Panc1 (cell line): ENCODE results near the gene OOEP. TPM values are rescaled to one million over a fixed set of nuclear protein-coding genes. Genes with fewer than 3 reads are reported as not detected.

Experiments
- ATAC-seq: fragments of 200-7000 bp; cut with Tn5 transposase; 2 replicates; pipeline ENCODE4 v1.9.1; 2020; ENCODE audit warnings: mild to moderate bottlenecking, moderate library complexity
- BruUV-seq: library from RNA; stranded (reverse); fragments of 400-500 nt; replicated peaks from 2 replicates; lab custom pipeline; 2021; lab: Mats Ljungman, UMichigan
- CTCF ChIA-PET: fragments of 300-600 bp; sonication (Branson Sonifier 250); formaldehyde crosslinking; loops from one replicate; lab custom pipeline; 2022; ENCODE audit warnings: antibody characterized with exemption; lab: Charles Lee
- POLR2A ChIA-PET: fragments of 300-600 bp; sonication (Branson Sonifier 250); formaldehyde crosslinking; loops from one replicate; lab custom pipeline; 2022; ENCODE audit warnings: antibody characterized with exemption; lab: Charles Lee
- DNase-seq: peaks from one replicate; pipeline ENCODE4 v3.0.0-alpha.2; 2010; ENCODE audit warnings: low read depth, low spot score
- H3K27ac ChIP-seq: 2 replicates; pipeline ENCODE4 v1.5.1; 2011; ENCODE audit warnings: mild to moderate bottlenecking, low read length, inconsistent platforms
- H3K27me3 ChIP-seq: fragments of 200-500 bp; sonication (Bioruptor generic); 2 replicates; pipeline ENCODE4 v1.6.0; 2014; ENCODE audit warnings: low read length, inconsistent platforms; ENCODE audit not compliant: control insufficient read depth, insufficient read depth
- H3K36me3 ChIP-seq: fragments of 200-500 bp; sonication (Bioruptor generic); 2 replicates; pipeline ENCODE4 v1.5.1; 2014; ENCODE audit warnings: inconsistent platforms, mild to moderate bottlenecking, low read length, moderate library complexity; ENCODE audit not compliant: control insufficient read depth, insufficient read depth
- H3K4me1 ChIP-seq: 2 replicates; pipeline ENCODE4 v1.5.1; 2011; ENCODE audit warnings: inconsistent platforms, mild to moderate bottlenecking, low read length, moderate library complexity; ENCODE audit not compliant: control insufficient read depth, insufficient read depth
- H3K4me3 ChIP-seq, 2 experiments: 2 replicates each; pipeline ENCODE4 v1.5.1; 2011 to 2012; ENCODE audit warnings: low read depth in 2 of 2, low read length in 2 of 2, mild to moderate bottlenecking in 2 of 2, inconsistent platforms in 1 of 2, moderate library complexity in 1 of 2
- H3K9me3 ChIP-seq: fragments of 200-500 bp; sonication (Bioruptor generic); 2 replicates; pipeline ENCODE4 v1.5.1; 2014; ENCODE audit warnings: low read depth, mild to moderate bottlenecking, inconsistent platforms, low read length, moderate library complexity; ENCODE audit not compliant: control insufficient read depth, insufficient read depth
- CTCF ChIP-seq: fragments of 450-650 bp; IDR thresholded peaks from 2 replicates; pipeline ENCODE4 v1.5.1; 2017; ENCODE audit warnings: mild to moderate bottlenecking
- POLR2AphosphoS5 ChIP-seq: IDR thresholded peaks from 2 replicates; pipeline ENCODE4 v1.6.1; 2012; ENCODE audit warnings: mild to moderate bottlenecking, low read depth, low read length, moderate library complexity
- REST ChIP-seq, 2 experiments: IDR thresholded peaks; 2 replicates each; pipeline ENCODE4 v1.6.1; 2011 to 2012; ENCODE audit warnings: low read depth in 2 of 2, control low read depth in 1 of 2, low read length in 1 of 2, mild to moderate bottlenecking in 1 of 2, moderate library complexity in 1 of 2; ENCODE audit not compliant: insufficient read depth in 1 of 2
- SIN3A ChIP-seq: IDR thresholded peaks from 2 replicates; pipeline ENCODE4 v1.6.1; 2012; ENCODE audit warnings: low read depth, mild to moderate bottlenecking, low read length, moderate library complexity, borderline replicate concordance; ENCODE audit not compliant: insufficient read depth
- TCF7L2 ChIP-seq: IDR thresholded peaks from 2 replicates; pipeline ENCODE4 v1.6.1; 2011; ENCODE audit warnings: mild to moderate bottlenecking, low read depth, low read length, inconsistent platforms
- in situ Hi-C: cut with HindIII; loops from 2 replicates; pipeline ENCODE4 v1.10.0; 2016; ENCODE audit warnings: low sequenced_read_pairs, low pct_unique_long_range_greater_than_20kb
- intact Hi-C: fragments of 100-400 bp; cut with micrococcal nuclease; formaldehyde crosslinking; loops from one replicate; pipeline ENCODE4 v1.10.0; 2022; ENCODE audit not compliant: unreplicated experiment
- total RNA-seq: library from RNA; stranded (reverse); gene quantifications from one replicate; pipeline ENCODE4 v1.2.1, GENCODE V29; 2021; ENCODE audit not compliant: unreplicated experiment

Gene OOEP
- total RNA-seq, 1 experiment from 2014 or later, result 10.6 TPM

GRCh38 chr6:73362358-73362757 lies 7.3 kb downstream of the OOEP start, which contains the start of gene KHDC3L:
Gene KHDC3L, plus strand, starts transcription at chr6:73362658. Its CDS starts 72 bp downstream, at chr6:73362730.
- DNase-seq (no peak), ATAC-seq (peak; percentile 54; the same call in 1 of the 2 replicates)
- Histone ChIP-seq H3K9me3 (no peaks in the 10 kb centered on the region), H3K4me1 (no peaks in the 10 kb centered on the region), H3K36me3 (no peaks in the 10 kb centered on the region), H3K4me3 (no peak within 1 kb of the TSS), H3K27ac (no peak within 1 kb of the TSS), H3K27me3 (no peaks in the 10 kb centered on the region)
- TF ChIP-seq TCF7L2 (no peak), POLR2AphosphoS5 (no peak), CTCF (no peak), REST (IDR thresholded peaks at IDR 0.05; ENCODE audit: insufficient read depth in 1 of 2, low read depth in 2 of 2, low read length in 1 of 2) (no peak), SIN3A (no peak)
- no TSS peak for BruUV-seq
- ChIA-PET CTCF (no interaction called here), POLR2A (no interaction called here)
- in situ Hi-C loops (no loop called here), intact Hi-C loops (no loop called here)

- ATAC-seq (no peak), DNase-seq (no peak)
- Histone ChIP-seq H3K27me3 (no peaks in the 10 kb centered on the region), H3K27ac (no peak within 1 kb of the TSS), H3K4me3 (no peak within 1 kb of the TSS), H3K4me1 (no peaks in the 10 kb centered on the region), H3K36me3 (no peaks in the 10 kb centered on the region), H3K9me3 (no peaks in the 10 kb centered on the region)
- no TSS peak for BruUV-seq
- intact Hi-C loops (no loop called here), in situ Hi-C loops (no loop called here)
- no peak for TF ChIP-seq CTCF
- TF ChIP-seq POLR2AphosphoS5, result no peak
- TF ChIP-seq SIN3A, result no peak
- TF ChIP-seq TCF7L2, result no peak
- TF ChIP-seq REST (IDR thresholded peaks at IDR 0.05; ENCODE audit: insufficient read depth in 1 of 2, low read depth in 2 of 2, low read length in 1 of 2), result no peak
- POLR2A ChIA-PET, result no interaction called here
- CTCF ChIA-PET, result no interaction called here
Measured at GRCh38 chr6:73353636-73354593, 15.8 kb downstream of the OOEP start, which contains the start of gene DPPA5. Gene DPPA5, minus strand, starts transcription at chr6:73354276. Its CDS starts 51 bp downstream, at chr6:73354225.
